Suprapubic skin (tissue), 3 donors: Measurements from ENCODE around the gene DRD1.

Source experiments
- EP300 ChIP-seq: sonication (generic); formaldehyde crosslinking; IDR thresholded peaks from one replicate; pipeline ENCODE4 v1.6.1; 2017; ENCODE audit warnings: antibody characterized with exemption
- POLR2A ChIP-seq, 2 donors: fragments of 450-650 bp; IDR thresholded peaks; one replicate each; pipeline ENCODE4 v1.6.1; 2017; ENCODE audit warnings: antibody characterized with exemption in 2 of 2, mild to moderate bottlenecking in 2 of 2, moderate library complexity in 2 of 2
- TF ChIP-seq, protein P1 (sequence below), 2 donors: fragments of 200-600 bp in 1 of 2; fragments of 450-650 bp in 1 of 2; sonication (generic) in 1 of 2; IDR thresholded peaks; one replicate each; pipeline ENCODE4 v1.5.1; 2016 to 2019; ENCODE audit warnings: antibody characterized with exemption in 2 of 2, mild to moderate bottlenecking in 1 of 2, moderate library complexity in 1 of 2

DNA sequence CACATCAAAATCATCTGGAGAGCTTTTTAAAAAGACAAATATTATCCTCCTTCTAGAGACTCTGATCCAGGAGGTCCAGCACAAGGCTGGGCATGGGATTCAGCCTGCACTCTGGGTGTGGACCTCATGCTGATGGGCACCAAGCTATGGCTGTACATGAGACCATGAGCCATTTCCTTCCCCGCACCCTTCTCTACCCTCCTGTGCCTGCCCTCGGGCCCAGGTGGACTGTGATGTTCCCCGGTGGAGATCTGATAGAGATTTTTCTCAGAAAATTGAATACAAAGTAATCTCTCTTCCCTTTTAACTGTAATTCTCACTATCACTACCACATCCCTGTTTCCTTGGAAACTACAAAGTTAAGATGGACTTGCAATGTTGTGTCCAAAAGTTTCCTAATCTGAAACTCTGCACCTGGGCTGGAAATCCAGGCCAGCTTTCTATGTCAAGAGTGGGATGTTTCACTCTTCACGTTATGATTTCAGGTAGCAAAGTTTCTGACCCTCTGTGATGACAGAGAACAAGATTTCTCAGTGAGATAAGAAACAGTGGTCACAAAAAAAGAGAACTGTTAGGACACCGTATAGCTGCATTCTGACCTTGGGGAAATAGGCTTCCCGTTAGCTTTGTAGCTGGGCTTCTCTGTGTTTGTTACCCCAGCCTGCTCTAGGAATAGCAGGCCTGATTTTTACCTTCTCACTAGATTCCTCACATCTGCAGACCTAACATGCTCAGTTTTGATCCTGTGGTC is 45.9 kb upstream of the DRD1 start:
- TF ChIP-seq, protein P1, sequence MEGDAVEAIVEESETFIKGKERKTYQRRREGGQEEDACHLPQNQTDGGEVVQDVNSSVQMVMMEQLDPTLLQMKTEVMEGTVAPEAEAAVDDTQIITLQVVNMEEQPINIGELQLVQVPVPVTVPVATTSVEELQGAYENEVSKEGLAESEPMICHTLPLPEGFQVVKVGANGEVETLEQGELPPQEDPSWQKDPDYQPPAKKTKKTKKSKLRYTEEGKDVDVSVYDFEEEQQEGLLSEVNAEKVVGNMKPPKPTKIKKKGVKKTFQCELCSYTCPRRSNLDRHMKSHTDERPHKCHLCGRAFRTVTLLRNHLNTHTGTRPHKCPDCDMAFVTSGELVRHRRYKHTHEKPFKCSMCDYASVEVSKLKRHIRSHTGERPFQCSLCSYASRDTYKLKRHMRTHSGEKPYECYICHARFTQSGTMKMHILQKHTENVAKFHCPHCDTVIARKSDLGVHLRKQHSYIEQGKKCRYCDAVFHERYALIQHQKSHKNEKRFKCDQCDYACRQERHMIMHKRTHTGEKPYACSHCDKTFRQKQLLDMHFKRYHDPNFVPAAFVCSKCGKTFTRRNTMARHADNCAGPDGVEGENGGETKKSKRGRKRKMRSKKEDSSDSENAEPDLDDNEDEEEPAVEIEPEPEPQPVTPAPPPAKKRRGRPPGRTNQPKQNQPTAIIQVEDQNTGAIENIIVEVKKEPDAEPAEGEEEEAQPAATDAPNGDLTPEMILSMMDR (IDR thresholded peaks at IDR 0.05), result no peak
- TF ChIP-seq POLR2A (IDR thresholded peaks at IDR 0.05), result no peak
- TF ChIP-seq EP300, result no peak
